GM19372 (cell line): ENCODE results near the gene GCDH.
"Not testable (repeated sequence)": the region's sequence is repeated elsewhere in the genome, so short reads cannot be mapped to it uniquely, and the experiment has no call there.

Source experiments
- ATAC-seq: cut with Tn5 transposase; IDR thresholded peaks from one replicate; pipeline ENCODE4 v1.9.1; 2021; ENCODE audit warnings: mild to moderate bottlenecking, low read depth, moderate library complexity; ENCODE audit not compliant: unreplicated experiment

The GCDH gene

DNA sequence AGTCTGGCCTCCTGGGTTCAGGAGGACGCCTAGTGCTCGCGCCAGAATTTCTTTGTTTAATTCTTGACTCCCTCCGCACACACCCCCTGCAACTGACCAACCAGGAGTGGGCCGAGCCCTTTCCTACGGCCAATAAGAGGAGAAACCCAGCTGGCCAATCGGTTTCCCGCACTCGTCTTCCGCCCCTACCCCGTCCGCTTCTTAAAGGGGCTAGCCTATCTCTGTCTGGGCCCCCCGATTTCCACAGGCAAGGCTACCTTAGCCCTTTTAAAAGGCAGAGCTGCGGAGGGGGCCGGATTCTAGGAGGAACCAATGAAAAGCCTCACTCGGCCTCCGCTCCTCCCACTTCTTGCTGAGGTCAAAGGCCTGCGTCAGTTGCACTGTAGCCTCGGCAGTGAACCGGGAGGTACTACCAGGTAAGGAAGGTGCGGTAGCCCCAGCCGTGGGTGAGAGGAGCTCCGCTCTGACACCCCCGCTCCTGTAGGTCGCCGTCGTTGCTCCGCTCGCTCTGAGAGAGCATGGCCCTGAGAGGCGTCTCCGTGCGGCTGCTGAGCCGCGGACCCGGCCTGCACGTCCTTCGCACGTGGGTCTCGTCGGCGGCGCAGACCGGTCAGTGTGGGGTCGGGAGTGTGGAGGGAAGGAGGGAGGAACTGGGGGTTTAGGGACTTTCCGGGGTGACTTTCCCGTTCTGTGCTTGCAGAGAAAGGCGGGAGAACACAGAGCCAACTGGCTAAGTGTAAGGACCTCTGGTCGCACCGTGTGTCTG lies at the start of gene GCDH:
Gene GCDH (plus strand): TSS at position 374 of the 766 bp plus-strand sequence. CDS start 145 bp downstream, at position 519.
- ATAC-seq: peak; percentile 94

DNA sequence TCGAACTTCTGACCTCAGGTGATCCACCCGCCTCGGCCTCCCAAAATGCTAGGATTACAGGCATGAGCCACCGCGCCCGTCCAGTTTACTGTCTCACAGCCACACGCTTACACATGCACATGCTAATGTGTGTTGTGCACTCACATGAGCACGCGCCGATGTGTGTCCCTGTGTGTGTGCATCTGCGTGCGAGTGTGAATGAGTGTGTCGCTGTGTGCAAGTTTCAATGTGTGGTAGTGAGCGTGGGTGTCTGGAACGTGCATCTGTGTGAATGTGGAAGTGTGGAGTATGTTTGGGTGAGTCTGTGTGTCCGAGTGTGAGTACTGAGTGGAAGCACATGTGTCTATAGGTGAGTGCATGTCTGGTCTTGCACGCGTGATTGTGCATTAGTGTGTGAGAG lies 48.4 kb upstream of the GCDH start:
- no peak for ATAC-seq

GRCh38 chr19:12843328-12843727 lies 47.6 kb upstream of the GCDH start:
- ATAC-seq: no peak

DNA sequence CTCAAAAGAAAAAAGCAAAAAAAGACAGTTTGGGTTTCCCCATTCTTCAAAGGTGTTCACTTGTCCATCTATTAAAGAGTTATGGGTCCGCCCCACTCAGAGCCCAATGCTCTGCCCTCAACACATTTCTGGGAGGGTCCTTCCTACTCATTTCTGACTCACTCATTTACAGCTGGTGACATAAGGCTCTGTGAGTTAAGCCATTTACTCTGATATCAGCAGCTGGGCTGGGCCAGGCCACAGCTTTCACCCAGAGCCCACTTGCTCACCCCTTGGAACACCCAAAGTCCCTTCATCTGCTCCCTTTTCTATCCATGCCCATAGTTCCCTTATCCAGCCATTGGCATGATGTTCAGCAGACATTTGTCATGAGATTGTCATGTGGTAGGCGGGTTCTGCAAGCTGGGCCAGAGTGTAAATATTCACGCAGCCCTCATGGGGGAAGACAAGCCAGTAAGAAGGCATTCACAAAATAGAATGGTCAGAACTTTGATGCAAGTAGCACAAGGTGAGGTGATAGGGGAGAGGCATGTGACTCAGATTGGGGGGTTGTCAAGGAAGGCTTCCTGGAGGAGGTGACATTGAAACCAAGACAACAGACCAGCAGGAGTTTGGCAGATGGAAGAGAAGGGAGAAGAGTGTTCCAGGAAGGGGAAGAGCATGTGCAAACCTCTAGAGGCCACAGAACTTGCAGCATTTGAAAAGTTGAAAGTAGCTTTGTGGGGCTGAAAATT lies 46.8 kb upstream of the GCDH start:
- ATAC-seq: no peak

DNA sequence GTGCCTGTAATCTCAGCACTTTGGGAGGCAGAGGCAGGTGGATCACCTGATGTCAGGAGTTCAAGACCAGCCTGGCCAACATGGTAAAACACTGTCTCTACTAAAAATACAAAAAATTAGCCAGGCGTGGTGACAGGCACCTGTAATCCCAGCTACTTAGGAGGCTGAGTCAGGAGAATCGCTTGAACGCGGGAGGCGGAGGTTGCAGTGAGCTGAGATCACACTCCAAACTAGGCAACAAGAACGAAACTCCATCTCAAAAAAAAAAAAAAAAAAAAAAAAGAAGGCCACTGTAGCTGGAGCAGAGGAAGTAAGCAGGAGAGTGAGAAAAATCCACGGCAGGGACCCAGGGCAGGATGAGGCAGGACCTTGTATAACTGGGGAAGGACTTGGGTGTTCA lies 44.3 kb upstream of the GCDH start:
- not testable (repeated sequence) for ATAC-seq

DNA sequence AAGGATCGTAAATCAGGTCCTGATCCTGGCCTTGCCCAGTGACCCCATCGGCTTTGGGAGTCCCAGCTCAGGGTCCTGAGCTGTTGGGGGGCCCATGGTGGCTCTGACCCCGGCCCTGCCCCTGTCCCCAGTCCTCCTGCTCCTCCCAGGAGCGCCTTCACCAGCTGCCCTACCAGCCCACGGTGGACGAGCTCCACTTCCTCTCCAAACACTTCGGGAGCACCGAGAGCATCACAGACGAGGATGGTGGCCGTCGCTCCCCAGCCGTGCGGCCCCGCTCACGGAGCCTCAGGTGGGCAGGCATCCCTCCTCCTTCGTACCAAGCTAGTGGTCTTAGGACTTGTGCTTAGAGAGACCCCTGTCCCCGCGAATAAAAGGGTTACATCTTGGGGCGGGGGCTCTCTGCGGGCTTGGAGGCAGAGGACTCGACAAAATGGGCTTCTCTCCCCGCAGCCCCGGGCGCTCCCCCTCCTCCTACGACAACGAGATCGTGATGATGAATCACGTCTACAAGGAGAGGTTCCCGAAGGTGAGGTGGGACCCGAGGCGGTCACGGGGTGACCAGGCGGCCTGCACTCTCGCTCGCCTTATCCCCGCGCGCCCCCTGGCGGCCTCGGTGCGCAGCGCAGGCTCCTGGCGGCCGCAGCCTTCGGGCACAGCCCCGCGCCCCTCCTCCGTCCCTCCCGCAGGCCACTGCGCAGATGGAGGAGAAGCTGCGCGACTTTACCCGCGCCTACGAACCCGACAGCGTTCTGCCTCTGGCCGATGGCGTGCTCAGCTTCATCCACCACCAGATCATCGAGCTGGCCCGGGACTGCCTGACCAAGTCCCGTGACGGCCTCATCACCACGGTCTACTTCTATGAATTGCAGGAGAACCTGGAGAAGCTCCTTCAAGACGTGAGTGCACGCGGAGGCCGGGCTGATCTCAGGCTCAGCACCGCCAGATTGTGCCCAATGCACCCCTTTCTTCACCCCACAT lies 43.5 kb upstream of the GCDH start:
- no peak for ATAC-seq

DNA sequence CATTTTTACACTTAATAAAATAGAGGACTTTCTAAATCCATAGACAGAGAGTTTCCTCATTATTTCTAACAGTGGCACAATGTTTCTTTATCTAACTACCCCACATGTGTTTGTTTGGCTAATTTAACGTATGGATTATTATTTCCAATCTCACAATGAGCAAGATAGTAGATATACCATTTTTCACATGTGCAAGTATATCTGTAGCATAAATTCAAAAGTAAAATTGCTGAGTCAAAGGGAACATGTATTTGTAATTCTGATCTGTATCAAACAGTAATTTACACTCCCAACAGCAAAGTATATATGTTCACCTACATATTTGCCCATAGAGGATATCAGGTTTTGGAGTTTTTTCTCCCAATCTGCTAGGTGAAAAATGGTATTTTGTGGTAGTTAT lies 34.3 kb upstream of the GCDH start:
- no peak for ATAC-seq

- ATAC-seq: no peak
These were observed 32.7 kb upstream of the GCDH start for GRCh38 chr19:12858041-12858928.

GRCh38 chr19:12859546-12859945 lies 31.4 kb upstream of the GCDH start:
- no peak for ATAC-seq

- no peak for ATAC-seq
These were observed 26.8 kb upstream of the GCDH start for GRCh38 chr19:12864143-12864542.

- no peak for ATAC-seq
These were observed 25.9 kb upstream of the GCDH start for GRCh38 chr19:12864721-12865715.

- no peak for ATAC-seq
These were observed 25.1 kb upstream of the GCDH start for GRCh38 chr19:12865746-12866415.

- ATAC-seq: no peak
These were observed 24.4 kb upstream of the GCDH start for GRCh38 chr19:12866416-12867119.

DNA sequence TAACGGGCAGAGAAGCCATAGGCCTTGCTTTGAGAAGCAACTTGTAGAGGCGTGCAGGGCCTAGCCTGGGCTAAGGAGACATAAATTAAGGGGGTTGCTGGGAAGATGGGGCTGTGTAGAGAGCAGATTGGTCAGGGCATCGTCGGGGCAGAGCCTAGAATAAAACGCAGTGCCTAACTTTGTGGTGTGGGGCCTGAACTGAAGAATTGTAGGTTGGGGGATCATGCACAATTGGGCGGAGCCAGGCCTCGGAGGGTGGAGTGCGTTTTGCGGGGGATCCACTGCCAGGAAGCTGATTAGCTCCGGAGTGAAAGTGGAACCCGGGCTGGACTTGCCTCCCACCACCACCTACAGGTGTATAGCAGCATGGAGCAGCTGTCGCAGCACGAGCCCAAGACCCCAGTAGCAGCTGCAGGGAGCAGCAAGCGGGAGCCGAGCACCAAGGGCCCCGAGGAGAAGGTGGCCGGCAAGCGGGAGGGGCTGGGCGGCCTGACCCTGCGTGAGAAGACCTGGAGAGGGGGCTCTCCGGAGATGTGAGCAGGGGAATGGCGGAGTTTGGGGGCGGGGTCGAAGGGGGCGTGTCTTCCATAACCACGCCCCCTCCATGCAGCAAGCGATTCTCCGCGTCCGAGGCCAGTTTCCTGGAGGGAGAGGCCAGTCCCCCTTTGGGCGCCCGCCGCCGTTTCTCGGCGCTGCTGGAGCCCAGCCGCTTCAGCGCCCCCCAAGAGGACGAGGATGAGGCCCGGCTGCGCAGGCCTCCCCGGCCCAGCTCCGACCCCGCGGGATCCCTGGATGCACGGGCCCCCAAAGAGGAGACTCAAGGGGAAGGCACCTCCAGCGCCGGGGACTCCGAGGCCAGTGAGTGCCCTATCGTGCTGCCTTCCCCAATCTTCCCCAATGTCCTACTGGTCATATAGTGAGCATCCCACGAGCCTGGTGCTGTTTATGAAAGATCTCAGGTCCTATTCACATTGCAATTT lies 23.6 kb upstream of the GCDH start:
- no peak for ATAC-seq

- ATAC-seq: no peak
These were observed 22.3 kb upstream of the GCDH start for GRCh38 chr19:12868540-12869112.

GRCh38 chr19:12871681-12872080 lies 19.3 kb upstream of the GCDH start:
- ATAC-seq: no peak
